ENCODE data around the gene IMPG2.

The IMPG2 gene

GRCh38 chr3:101230618-101231017 is 89.8 kb downstream of the IMPG2 start:
- no peak for DNase-seq

DNA sequence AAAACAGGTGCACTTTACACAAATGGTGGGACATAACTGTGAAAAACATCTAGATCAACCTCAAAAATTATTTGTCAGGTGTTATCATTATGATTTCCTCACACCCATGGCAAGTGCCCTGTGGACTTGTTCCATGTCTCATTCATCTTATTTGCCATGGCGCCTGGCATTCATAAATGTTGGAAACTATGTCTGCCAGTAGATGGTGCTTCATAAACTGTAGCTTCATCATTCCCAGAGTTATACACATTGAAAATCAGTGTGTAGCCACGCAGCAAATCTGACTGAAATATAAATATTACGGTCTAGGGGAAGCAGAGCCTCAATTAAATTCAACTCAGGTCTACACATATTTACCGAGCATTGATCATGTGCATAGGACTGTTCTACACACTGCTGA is 90.7 kb downstream of the IMPG2 start:
- no peak for DNase-seq

DNA sequence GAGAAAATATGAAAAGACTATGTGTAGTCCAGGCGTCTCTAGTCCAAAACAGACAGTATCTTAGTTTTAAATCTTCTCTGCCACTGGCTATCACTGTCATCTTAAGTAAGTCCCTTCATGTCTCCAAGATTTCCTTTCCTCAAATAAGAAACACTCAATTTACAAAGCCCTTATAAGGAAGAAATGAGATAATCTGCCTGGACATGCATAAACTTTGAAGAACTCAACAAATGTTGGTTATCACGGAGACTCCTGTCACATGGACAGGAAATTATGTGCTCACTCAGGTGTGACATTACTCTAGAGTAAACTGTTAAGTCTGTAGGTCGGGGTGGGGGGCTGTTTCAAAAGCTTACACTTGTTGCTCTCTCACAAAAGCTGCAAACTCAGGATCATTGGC is 91.9 kb downstream of the IMPG2 start:
- no peak for DNase-seq

DNA sequence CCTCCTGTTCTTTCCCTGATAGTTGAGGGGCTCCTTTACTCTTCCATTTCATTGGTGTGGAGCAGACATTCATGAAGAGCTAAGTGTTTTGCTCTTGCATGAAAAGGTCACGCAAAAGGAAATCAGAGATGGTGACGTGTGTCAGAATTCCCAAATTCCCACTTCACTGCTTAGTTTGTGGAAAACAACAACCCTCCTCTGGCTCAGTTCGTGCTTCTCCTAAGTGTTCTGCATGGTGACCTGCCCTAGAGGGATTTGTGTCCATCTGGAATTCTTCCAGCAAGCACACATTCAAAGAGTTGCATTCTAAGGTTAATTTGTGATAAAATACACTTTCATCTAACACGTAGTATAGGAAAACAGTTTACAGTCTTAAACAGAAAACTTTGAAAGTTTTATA is 95.6 kb downstream of the IMPG2 start:
- DNase-seq, result no peak

DNA sequence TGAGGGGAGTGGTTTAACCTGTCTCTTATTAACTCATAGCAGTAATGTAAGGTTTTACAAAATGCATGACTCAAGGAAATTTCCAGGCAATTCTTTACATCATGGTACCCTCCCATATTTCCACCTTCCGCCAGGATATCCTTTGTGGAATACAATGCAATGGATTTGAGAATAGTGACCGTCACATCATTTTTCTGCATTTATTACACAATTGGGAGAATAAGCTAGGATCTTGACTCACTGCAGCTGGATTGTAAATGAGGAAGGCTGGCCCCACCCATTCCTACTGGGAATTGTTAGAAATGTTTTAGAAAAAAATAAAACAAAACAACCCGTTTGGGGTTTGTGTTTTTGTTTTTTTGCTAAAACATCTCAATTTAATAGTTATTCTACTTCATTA is 97.4 kb downstream of the IMPG2 start:
- DNase-seq, result no peak

- no peak for DNase-seq
Measured at GRCh38 chr3:101219842-101220560, 100.4 kb downstream of the IMPG2 start.

DNA sequence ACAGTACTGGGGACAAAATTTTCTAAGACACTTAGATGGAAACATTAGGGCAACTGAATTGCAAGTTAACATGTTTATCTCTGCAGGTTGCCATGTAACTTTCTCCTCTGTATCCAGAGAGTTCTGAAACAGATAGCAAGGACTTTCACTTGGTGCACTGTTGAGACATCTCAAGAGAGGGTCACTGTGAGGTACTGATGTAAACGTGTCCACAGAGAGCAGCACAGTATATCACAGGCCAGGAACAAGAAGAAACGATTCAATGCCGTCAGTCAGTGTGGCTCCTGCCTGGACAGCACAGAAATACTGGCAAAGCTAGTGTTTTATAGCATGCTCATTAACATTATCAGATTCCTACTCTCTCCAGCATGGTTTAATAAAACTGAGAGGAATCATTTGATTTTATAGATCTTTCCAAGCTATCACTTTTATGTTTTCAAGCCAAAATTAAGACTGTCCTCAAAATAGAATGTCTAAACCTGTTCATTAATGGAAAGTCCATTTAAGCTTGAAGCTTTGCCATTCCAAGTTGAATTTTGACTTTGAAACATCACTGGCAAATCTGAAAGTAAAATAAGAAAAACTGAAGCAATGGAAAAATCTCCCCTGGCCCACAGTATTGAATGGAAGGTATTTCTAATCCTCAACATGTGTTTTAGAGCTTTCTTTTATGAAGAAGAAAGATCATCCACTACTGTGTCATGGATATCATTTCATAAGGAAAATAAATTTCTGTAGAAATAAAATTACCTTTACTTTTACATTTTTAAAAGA is 102.7 kb downstream of the IMPG2 start:
- DNase-seq, result no peak

GRCh38 chr3:101216710-101217465 is 103.5 kb downstream of the IMPG2 start:
- DNase-seq, result no peak

DNA sequence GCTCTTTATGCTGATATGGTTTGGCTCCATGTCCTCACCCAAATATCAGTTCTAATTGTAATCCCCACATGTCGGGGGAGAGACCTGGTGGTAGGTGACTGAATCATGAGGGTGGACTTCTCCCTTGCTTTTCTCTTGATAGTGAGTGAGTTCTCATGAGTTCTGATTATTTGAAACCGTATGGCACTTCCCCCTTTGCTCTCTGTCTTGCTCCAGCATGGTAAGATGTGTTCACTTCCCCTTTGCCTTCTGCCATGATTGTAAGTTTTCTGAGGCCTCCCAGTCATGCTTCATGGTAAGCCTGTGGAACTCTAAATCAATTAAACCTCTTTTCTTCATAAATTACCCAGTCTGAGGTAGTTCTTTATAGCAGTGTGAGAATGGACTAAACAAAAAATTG is 107.6 kb downstream of the IMPG2 start:
- DNase-seq, result no peak

- DNase-seq, result no peak
Measured at GRCh38 chr3:101204246-101204645, 116.1 kb downstream of the IMPG2 start.

DNA sequence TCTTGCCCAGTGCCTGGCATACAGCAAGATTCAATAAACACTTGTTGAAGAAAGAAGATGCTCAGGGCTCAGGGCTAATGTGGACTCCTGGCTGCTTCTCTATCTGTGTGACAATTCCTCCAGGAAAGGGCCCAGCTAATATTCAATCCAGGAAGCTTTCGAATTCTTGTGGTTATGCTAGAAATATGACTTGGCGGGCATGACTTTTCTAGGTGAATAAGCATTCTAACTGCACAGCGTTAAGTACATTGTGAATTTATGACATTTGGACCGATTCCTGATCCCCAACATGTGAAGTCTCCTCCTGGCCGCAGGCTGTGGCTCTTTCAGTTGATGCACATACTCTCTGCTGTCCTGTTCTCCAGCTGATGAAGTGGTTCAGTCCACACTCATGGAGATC is 117.0 kb downstream of the IMPG2 start:
- no peak for DNase-seq

- no peak for DNase-seq
Measured at GRCh38 chr3:101202640-101203039, 117.7 kb downstream of the IMPG2 start.

DNA sequence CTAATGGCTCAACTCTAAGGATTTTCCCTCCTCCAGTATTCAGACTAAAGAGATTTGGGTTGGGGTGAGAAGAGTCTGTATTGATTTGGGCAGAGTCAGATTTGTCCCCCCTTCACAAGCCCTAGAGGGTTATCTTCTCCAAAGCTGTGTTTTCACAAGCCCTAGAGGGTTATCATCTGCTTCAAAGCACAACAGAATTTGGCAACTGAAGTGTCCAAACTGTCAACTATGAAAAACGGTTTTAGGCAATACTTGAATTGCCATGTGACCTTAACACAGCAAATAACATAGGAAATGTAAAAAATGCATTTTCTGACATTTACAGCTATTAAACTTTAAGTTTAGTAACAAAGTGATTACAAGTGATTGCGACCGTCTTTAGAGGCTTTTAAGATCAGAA is 119.9 kb downstream of the IMPG2 start:
- DNase-seq, result no peak

- DNase-seq, result no peak
Measured at GRCh38 chr3:101195951-101196713, 124.2 kb downstream of the IMPG2 start.

DNA sequence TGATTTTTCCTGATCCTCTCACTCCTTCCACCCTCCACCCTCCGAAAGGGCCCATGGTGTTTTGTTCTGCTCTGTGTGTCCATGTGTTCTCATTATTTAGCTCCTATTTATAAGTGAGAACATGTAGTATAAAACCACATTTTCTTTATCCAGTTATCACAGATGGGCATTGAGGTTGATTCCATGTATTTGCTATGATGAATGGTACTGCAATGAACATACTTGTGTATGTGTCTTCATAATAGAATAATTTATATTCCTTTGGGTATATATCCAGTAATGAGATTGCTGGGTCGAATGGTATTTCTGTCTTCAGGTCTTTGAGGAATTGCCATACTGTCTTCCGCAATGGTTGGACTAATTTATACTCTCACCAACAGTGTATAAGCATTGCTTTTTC is 126.0 kb downstream of the IMPG2 start:
- DNase-seq, result no peak

DNA sequence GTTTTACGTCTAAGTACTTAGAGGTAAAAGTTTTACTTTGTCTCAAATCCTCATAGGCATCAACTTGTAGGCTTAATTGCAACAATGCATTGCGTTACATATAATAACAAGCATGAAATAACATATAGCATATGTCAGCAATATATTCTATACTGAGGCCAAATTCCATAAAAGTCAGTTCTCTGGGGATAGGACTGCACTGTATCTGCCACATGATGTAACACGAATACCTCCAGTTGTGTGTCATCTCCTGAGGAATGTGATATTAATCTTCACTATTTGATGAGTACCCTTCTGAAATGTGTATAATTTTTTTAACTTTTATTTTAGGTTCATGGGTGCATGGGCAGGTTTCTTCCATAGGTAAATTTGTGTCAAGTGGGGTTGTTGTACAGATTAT is 126.4 kb downstream of the IMPG2 start:
- DNase-seq, result no peak

GRCh38 chr3:101189796-101190195 is 130.6 kb downstream of the IMPG2 start:
- DNase-seq, result no peak

DNA sequence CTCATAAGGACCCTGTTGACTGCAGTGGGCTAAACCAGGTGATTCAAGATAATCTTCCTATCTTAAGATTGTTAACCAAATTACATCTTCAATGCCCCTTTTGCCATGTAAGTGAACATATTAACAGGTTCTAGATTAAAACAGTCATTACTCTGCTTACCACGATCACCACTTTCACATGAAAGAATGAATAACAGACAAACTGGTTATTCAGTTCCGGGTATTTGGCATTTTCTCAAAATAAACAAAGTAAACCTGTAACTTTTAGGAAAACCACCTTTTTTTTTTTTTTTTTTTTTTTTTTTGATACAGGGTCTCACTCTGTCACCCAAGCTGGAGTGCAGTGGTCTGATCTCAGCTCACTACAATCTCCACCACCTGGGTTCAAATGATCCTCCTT is 131.2 kb downstream of the IMPG2 start:
- DNase-seq, result no peak

- DNase-seq, result no peak
Measured at GRCh38 chr3:101185341-101185740, 135.0 kb downstream of the IMPG2 start.

- no peak for DNase-seq
Measured at GRCh38 chr3:101184111-101184510, 136.3 kb downstream of the IMPG2 start.

DNA sequence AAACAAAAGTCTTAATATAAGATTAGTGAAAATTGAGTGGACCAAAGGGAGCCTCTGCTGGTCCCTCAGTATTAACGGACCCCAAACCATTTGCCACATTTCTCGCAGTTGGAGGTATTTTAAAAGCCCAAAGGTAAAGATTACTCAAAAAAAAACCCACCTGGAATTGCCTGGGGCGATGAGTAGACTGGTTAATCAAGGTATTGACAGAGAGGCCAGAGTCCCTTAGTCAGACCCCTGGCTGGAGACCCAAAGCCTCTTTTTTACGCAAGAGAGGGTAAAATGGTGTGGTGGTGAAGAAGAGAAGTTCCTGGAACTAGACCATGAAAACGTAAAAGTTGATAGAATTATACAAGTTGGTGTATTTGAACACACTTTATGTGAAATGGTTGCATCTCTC is 137.2 kb downstream of the IMPG2 start:
- DNase-seq, result no peak

GRCh38 chr3:101182734-101183133 is 137.6 kb downstream of the IMPG2 start:
- DNase-seq, result no peak

DNA sequence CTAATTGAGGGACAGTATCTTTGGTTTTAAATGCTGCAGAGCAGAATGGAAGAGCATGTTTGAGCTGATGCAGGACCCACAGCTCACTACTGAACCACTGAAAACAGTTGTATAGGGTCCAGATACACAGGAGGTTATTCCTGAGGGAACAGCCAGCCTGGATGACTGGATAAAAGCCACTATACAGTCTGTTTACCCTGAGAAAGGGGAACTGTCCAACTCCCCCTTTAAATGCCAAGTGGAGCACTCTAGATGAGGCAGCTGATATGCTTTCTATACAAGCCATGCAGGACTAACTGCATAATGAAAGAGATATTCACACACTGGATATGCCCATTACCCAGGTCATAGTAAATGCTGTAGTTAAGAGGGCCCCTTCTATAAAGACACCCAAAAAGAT is 138.6 kb downstream of the IMPG2 start:
- DNase-seq, result no peak
